HS-27A (cell line): ENCODE measurements around the gene PWP2.
"Not testable (repeated sequence)": the region's sequence is repeated elsewhere in the genome, so short reads cannot be mapped to it uniquely, and the experiment has no call there.

Source experiments
- DNase-seq: peaks from one replicate; pipeline ENCODE4 v3.0.0-alpha.2; 2012; ENCODE audit warnings: low read depth, missing footprints

PWP2 gene

DNA sequence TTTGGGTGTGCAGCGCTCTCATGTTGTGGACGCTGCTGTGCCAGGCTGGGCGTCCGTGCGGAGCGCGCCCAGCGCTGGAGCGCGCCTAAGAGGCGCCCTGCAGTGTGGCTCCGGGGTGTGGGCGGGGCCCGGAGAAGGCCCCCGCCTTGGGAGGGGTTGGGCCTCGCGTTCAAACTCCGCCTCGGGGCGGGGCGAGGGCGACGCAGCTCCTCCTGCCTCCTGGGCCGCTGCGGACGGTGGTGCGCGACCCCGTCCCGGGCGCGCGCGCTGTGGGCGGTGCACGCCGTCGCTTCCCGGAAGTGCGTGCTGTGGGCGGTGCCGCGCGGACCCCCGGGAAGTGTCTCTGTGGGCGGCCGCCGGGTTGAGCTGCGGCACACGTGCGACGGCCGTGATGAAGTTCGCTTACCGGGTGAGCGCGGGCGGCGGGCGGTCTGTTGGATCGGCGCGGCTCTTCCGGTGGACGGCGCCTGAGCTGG lies at the start of gene PWP2:
Gene PWP2, plus strand, starts transcription at position 374 of the 476 bp plus-strand sequence. Its CDS starts 18 bp downstream, at position 392.
- DNase-seq, result not testable (repeated sequence)

DNA sequence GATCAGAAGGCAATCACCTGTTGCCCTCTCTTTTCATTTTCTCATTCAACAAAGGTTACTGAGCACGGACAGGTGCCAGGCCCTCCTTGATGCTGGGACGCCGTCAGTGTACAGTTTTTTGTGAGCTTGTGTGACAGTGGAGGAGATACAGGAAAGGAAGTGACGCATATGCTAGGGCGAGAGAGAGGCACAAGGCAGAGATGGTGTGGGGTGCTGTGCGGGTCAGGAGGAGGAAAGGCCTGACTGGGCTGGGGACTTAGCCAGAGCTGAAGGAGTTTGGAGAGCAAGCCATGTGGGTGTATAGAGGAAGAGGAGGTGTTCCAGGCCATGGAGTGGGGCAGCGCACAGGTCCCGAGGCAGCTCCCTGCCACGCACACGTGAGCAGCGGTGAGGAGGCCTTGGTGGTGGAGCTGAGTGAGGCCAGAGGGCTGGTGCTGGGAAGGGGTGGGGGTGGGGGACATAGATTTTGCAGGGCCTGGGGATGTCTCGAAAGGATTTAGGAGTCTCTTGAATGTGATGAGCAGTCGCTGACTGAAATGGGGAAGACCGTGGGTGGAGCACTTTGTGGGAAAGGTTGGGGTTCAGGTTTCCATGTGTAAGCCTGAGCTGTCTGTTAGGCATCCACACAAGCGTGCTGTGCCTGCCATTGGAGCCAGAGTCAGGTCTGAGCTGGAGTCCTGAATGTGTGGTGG lies 49.1 kb upstream of the PWP2 start:
- no peak for DNase-seq

DNA sequence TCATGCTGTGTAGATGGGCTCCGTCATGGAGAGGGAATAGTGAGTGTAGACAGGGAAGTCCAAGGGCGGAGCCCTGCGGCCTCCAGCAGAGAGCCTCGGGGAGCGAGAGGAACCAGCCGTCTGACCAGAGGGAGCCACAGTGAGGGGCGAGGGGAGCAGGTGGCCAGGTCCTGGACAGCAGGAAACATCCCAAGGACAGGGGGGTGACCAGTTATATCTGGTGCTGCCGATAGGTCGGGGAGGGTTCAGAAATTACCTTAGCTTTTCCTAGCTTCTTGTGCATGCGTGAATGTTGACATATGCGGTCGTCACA lies 48.6 kb upstream of the PWP2 start:
- DNase-seq, result no peak

DNA sequence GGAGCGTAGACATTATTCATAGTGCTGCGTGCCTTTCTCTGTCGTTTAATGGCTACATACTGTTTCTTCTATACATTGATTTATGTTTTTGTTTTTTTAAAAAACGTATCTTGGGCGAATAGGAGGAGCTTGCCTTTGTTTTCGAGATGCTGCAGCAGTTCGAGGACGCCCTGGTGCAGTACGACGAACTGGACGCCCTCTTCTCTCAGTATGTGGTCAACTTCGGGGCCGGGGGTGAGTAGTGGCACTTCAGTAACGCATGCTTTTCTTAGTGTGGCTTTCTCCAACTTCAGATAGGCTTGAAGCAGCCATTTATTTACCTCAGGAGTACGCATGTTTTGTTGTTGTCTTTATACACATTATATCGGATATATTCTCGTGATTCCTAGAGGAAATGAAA lies 48.2 kb upstream of the PWP2 start:
- DNase-seq, result no peak

DNA sequence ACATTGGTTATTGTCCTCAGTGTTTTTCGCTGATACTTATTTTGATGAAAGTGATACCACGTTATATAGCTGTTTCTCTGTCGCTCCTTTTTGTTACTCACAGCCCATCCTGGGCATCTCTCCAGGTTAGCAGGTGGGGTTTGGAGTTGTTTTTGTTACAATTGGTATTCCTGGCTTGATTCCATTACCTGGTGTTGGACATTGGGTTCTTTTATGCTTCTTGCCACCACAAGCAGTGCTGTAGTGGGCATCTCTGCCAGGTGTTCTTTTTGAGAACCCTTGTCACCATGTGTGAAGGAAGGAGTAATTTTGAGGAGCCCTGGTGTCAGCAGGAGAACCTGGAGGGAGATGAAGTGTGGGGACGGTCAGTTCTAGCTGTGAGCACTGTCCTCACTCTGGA lies 47.5 kb upstream of the PWP2 start:
- no peak for DNase-seq

DNA sequence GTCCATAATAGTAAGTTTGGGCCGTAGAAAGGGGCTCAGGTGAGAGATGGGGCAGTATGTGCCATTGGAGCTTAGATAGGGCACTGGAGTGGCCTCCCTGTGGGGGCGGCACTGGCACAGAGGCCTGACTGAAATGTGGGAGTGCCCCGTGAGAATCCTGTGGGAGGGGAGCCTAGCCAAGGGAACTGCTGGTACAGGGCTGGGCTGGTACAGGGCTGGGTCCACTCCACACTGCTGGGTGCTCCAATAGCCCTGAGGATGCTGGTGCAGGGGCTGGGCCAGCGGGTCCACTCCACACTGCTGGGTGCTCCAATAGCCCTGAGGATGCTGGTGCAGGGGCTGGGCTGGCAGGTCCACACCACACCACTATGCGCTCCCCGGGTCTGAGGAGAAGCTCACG lies 44.8 kb upstream of the PWP2 start:
- DNase-seq, result no peak

DNA sequence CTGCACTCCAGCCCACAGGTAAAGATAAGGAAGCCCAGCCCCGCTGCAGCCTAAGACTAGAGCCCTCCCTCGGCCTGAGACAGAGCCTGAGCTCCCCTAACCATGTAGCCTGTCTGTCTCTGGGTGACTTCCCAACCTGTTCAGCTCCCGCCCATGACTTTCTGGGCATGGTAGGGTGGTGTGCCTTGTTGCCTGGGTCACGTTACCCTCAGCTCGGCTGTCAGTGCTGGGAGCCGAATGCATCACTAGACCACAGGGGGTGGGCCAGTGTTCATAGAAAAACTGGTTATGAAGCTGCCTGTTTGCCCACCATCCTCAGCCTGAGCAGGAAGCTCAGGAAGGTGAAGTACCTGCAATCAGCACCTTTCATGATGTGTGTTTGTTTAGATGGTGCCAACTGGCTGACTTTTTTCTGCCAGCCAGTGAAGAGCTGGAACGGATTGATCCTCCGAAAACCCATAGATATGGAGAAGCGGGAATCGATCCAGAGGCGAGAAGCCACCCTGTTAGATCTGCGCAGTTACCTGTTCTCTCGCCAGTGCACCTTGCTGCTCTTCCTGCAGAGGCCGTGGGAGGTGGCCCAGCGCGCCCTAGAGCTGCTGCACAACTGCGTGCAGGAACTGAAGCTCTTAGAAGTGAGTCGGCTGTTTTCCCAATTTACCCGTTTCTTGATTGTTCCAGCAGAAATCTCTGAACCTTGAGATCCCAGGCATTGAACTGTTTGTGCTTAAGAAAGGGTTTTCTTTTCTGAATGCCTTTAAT lies 43.9 kb upstream of the PWP2 start:
- no peak for DNase-seq

DNA sequence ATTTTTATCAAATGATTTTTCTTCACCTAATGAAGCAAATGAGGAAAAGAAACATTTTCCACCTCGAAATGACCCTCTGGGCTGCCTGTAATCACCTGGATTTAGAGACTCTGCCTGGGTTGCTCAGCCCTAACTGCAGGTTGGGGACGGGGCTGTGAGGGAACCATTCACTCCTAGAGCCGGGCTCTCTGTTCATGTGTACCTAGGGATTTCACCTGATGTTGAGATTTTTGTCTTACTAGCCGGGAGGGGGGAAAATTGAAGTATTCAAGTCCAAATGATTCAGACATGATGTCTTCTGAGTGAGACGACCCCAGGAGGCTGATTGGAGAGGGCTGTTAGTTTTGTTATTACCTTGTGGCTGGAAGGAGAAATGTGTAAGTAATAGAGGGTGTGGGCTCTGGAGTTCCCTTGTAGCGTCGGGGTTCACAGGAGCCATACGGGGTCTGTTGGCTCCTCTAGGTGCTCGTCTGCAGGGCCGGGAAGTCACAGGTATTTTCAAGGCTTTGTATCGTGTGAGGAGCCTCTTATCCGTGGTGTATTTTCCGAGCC lies 42.3 kb upstream of the PWP2 start:
- no peak for DNase-seq

DNA sequence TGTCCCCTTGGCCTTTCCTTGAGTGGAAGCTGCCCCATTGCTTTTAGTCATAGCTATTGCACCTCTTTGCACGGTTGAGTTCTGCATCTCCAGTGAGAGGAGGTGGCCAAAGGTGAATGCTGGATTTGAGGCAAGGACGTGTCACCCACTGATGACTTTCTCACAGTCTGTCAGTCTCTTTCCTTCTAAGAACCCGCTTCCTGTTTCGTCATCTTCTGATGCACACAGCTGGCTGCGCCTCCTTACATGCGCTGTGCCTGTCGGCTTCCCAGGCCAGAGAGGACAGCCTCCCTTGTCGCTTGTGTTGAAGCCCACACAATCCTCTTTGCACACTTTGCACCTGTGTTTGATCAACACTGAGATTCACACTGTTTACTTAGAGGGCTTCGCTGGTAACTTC lies 41.8 kb upstream of the PWP2 start:
- DNase-seq, result no peak

DNA sequence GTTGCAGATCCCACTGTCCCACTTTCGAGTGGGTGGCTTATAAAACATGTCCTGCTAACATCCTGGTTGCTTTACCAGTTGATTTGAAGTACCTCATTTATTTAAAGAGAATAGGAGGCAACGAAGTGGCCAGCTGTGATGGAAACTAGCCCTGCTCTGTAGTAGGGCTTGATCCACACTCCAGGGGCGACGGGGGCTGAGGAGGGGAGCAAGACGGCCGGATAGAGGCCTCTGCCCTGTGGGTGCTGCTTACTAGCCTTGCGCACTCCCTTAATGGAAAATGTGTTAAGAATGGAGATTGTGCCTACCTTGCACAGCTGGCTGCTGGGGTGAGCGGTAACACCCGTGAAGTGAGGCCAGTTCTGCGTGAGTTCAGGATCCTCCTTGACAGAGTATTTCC lies 41.1 kb upstream of the PWP2 start:
- DNase-seq, result no peak

DNA sequence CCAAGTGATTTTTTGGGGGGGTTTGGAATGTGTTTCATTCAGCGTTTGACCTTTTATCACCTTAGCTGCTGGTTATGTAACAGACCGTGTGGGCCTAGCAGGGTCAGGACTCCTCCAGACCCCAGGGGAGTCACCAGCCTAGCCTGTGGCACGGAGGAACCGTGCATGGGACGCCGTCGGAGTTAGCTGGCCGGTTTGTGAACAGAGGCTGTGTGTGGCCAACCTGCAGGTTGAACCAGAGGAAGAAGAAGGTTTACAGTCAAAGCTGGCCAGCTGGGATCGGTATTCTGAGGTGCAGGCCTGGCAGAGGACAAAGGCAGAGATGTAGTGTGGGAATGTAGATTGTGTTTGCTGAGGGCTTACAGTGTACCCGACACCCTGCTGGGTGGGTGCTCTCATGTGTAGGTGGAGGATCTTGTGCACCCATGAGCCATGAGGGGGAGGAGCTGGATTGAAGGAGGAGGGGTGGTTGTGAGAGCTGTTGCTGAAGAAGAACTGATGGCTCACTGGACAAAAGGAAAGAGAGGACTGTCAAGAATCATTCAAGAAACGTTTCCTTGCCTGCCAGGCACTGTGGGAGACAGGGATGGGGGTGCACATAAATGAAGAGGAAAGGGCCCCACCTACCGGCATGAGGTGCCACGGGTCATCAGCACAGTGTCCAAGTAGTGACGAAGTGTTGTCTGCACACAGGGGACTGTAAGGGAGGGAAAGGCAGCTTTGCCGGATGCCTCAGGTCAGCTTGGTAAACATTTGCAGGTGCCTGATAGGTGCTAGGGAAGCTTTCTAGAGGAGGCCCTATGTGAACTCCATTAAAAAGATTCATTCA lies 40.0 kb upstream of the PWP2 start:
- DNase-seq, result no peak

DNA sequence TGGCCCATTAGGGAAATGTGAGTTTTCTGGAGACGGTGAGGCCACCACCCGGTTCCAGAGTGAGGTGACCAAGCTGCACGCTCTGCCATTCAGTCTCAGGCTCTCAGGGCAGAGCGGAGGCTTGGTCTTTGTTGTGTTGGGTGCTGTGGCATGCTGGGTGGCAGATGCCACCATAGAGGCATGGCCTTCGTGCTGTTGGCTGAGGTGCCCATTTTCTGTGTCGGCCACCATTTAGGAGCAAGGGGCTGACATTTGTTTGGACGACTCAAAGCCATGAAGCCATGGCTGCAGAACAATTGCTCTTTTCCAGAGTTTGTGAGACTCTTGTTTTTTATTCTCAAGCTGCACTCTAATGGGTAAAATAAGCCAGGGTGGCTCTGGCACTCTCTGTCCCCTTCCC lies 36.8 kb upstream of the PWP2 start:
- no peak for DNase-seq

DNA sequence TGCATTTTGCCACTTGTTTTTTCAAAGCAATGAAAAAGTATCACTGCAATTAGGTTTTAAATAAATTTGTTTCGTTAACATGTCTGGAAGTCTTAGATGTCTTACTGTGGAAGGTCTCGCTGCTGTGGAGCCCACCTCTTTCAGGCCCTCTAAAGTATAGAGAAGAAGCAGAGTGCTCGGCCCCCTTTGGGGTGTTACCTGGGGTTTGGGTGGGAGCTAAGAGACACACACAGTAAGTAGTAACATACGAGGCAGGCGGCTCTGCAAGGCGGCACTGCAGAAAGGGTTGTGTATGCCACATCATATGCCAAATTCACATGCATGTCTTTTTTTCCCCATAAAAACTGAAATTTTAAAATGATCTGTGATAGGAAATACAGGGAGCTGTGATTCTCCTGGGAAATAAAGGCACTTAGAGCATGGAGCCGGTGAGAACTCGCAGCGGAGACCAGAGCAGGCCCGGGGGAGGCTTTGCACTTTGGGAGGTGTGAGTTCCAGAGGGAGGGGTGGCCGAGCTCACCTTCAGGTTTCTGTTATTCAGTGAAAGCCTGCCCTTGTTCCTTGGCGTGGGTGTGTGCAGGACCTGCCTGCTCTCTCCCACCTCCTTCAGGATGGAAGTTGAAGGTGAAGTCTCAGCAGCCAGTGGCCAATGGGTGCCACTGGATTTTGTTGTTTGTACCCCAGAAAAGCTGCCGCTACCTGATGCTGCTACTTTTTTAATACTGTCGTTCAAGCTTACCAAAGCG lies 35.7 kb upstream of the PWP2 start:
- no peak for DNase-seq

DNA sequence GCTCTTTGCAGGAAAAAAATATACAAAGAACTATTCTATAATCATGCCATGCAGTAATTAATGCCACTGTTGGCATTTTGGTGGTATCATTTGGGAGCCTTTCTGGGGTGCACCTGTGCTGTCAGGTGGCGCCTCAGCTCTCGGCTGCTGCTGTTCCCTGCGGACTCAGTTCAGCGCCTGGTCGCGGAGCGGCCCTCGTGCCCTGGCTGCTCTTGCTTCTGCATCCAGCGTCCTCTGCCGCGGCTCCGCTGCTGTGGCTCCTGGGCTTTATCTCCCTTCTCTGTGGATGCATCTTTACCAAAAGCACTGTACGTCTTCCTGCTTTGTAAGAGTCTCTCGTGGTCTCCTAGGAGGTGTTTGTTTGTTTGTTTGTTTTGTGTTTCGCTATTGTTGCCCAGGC lies 35.1 kb upstream of the PWP2 start:
- DNase-seq, result no peak

DNA sequence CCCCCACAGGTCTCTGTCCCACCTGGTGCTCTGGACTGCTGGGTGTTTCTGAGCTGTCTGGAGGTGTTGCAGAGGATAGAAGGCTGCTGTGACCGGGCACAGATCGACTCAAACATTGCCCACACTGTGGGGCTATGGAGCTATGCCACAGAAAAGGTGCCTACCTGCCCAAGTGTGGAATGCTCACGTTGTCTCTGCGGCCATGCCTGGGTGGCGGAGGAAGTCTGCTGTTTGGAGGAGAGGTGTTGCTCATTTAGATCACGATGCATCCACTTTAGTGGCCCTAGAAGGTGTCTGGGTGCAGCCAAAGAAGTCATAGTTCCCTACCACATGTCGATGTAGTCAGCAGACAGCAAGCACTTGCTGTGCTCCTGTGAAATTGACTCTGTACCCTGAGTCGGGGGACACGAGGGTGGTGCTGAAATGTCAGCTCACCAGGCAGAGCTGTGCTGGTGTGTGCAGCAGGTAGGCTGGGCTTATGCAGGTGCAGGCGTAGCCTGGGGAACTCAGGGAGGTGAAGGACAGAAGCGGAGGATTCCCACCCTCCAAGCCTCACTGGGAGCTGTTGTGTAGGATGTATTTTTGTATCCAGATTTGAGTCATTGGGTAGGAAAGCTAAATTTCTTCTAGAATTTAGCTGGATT lies 32.8 kb upstream of the PWP2 start:
- no peak for DNase-seq

DNA sequence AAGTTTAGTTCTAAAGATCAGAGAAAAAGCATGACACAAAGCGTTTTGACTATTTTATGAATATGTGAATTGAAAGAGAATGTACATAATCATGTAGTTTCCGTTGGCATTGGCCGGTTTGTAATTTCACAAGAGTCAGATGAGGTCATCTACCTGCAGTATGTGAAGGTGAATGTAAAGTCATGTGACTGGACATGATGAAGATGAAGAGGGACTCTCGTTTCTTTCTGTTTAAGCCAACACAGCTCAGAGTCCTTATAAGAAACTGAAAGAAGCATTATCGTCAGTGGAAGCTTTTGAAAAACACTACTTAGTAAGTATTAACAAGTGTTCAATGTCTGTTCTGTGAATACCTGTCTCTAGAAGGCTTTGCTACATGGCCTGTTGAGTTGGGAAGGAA lies 30.9 kb upstream of the PWP2 start:
- no peak for DNase-seq

DNA sequence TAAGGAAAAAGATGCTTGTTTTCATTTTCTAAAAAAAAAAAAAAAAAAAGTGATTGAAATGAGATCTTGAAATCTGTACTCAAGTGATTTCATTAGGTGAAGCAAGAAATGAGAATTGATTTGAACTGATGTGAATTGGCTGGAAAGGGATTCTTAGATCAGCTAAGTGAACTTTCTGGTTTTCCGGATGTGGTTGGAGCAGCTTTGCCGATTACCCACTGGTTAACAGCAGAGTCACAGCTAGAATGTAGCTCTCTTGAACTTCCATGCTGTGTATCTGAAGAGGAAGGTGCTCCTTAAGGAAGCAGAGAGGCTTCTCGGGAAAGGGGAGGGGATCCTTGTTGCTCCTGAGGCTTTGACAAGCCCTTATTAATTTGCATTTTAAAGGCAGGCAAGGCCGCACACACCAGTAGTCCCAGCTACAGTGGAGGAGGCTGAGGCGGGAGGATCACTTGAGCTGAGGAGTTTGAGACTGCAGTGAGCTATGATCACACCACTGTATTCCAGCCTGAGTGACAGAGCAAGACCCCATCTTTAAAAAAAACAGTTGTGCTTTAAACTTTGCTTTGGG lies 28.7 kb upstream of the PWP2 start:
- no peak for DNase-seq

DNA sequence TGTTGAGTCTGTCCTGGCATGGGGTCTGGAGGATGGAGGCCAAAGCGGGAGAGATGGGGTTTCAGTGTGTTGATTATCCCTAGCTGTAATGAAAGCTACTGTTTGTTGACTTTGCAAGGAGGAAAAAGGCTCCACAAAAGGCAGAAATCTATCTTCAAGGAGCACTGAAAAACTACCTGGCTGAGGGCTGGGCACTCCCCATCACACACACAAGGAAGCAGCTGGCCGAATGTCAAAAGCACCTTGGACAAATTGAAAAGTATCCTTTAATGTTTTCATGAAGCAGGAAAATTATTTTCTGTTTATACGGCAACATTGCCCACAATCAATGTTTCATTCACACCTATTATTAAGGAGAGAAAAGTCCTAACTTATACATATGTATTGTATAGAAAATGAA lies 27.8 kb upstream of the PWP2 start:
- no peak for DNase-seq

DNA sequence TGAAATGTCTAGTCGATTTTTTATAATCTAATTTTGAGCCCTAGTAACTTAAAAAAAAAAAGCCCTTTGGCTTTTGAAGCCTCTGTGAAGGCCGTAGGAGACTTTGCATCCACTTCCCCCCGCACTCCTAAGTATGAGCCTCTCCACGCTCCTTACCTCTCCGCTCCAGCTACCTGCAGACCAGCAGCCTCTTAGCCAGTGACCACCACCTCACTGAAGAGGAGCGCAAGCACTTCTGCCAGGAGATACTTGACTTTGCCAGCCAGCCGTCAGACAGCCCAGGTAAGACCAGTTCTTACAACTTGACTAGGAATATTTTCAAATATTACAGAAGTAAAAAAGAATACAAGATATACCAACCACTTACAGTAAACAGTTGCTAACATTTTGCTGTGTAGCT lies 27.4 kb upstream of the PWP2 start:
- no peak for DNase-seq

DNA sequence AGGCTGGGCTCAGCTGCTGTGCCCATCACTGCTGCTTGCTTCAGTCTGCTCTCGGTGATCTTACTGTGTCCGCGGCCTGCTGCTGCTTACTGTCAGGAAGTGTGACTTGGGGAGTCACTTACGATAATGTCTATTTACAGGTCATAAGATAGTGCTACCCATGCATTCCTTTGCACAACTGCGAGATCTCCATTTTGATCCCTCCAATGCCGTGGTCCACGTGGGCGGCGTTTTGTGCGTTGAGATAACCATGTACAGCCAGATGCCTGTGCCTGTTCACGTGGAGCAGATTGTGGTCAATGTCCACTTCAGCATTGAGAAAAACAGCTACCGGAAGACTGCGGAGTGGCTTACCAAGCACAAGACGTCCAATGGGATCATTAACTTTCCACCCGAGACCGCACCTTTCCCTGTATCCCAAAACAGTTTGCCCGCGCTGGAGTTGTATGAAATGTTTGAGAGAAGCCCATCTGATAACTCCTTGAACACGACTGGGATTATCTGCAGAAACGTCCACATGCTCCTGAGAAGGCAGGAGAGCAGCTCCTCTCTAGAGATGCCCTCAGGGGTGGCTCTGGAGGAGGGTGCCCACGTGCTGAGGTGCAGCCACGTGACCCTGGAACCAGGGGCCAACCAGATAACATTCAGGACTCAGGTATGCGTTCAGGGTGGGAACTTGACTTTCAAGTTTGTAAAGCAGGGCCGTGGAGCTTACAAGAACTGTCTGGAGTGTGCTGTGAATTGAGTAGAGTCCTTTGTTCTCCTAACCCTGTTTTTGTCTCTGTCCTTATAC lies 24.4 kb upstream of the PWP2 start:
- DNase-seq, result no peak
